H1 (cell line): Measurements from ENCODE around the gene FAM149B1. TPM values are rescaled to one million over a fixed set of nuclear protein-coding genes. Genes with fewer than 3 reads are reported as not detected.

Source experiments
- CTCF ChIA-PET: fragments of 300-600 bp; sonication (Branson Sonifier 250); formaldehyde crosslinking; loops from one replicate; lab custom pipeline; 2021; ENCODE audit not compliant: partially characterized antibody; lab: Charles Lee
- POLR2A ChIA-PET: fragments of 300-600 bp; sonication (Branson Sonifier 250); formaldehyde crosslinking; loops from one replicate; lab custom pipeline; 2021; ENCODE audit warnings: inconsistent platforms; ENCODE audit not compliant: partially characterized antibody; lab: Charles Lee
- DNase-seq, 2 experiments: peaks; one replicate each; pipeline versions ENCODE4 v3.0.0 to v3.0.0-alpha.2; 2010 to 2022; ENCODE audit warnings: low spot score in 2 of 2, low read depth in 1 of 2, mixed read lengths in 1 of 2
- FAIRE-seq: peaks from 2 replicates; lab custom pipeline; 2011; peaks lifted over from hg19 to GRCh38; lab: Jason Lieb, UNC
- H2AFZ ChIP-seq: 2 replicates; pipeline ENCODE4 v1.8.1; 2012; ENCODE audit warnings: low read length, inconsistent platforms
- H2AK5ac ChIP-seq: 2 replicates; pipeline ENCODE4 v1.6.1; 2013; ENCODE audit warnings: low read depth, low read length
- H2BK120ac ChIP-seq: replicated peaks from 2 replicates; pipeline ENCODE3; 2013; ENCODE audit warnings: low read depth, low read length, inconsistent platforms
- H2BK12ac ChIP-seq: 2 replicates; pipeline ENCODE4 v1.6.1; 2013; ENCODE audit warnings: low read depth, low read length
- H2BK15ac ChIP-seq: 2 replicates; pipeline ENCODE4 v1.6.1; 2013; ENCODE audit warnings: low read length
- H2BK20ac ChIP-seq: 2 replicates; pipeline ENCODE4 v1.6.1; 2013; ENCODE audit warnings: low read length
- H2BK5ac ChIP-seq: 2 replicates; pipeline ENCODE4 v1.6.1; 2013; ENCODE audit warnings: low read depth, low read length
- H3K14ac ChIP-seq: 2 replicates; pipeline ENCODE4 v1.6.1; 2013; ENCODE audit warnings: inconsistent platforms; ENCODE audit not compliant: insufficient read length
- H3K18ac ChIP-seq: 2 replicates; pipeline ENCODE4 v1.6.1; 2013; ENCODE audit warnings: low read length; ENCODE audit errors: extremely low read depth
- H3K23ac ChIP-seq: 2 replicates; pipeline ENCODE4 v1.6.1; 2013; ENCODE audit warnings: inconsistent platforms; ENCODE audit not compliant: insufficient read length
- H3K23me2 ChIP-seq: 2 replicates; pipeline ENCODE4 v1.6.1; 2013; ENCODE audit warnings: low read depth, low read length
- H3K27ac ChIP-seq: 2 replicates; pipeline ENCODE4 v1.6.1; 2011; ENCODE audit warnings: low read depth, low read length, inconsistent platforms
- H3K27me3 ChIP-seq, 4 experiments: replicated peaks in 1 of 4; 1 replicate in 1 of 4; 2 replicates in 3 of 4; pipeline versions ENCODE4 v1.6.1 to v1.8.1; 2011 to 2013; ENCODE audit warnings: low read length in 3 of 4, mild to moderate bottlenecking in 3 of 4, inconsistent platforms in 2 of 4, mixed read lengths in 2 of 4, moderate library complexity in 1 of 4; ENCODE audit not compliant: control insufficient read depth in 3 of 4, insufficient read depth in 3 of 4; ENCODE audit errors: extremely low read depth in 1 of 4
- H3K36me3 ChIP-seq, 4 experiments: 2 replicates each; pipeline versions ENCODE4 v1.6.1 to v1.8.1; 2011 to 2013; ENCODE audit warnings: mild to moderate bottlenecking in 4 of 4, low read length in 3 of 4, moderate library complexity in 2 of 4, control low read depth in 1 of 4, inconsistent platforms in 1 of 4; ENCODE audit not compliant: insufficient read depth in 4 of 4, control insufficient read depth in 2 of 4
- H3K4ac ChIP-seq: replicated peaks from 2 replicates; pipeline ENCODE3; 2013; ENCODE audit warnings: low read length, low read depth, mixed read lengths, inconsistent platforms; ENCODE audit not compliant: insufficient read length
- H3K4me1 ChIP-seq, 4 experiments: replicated peaks in 1 of 4; 1 replicate in 1 of 4; 2 replicates in 3 of 4; pipeline versions ENCODE4 v1.6.1 to v1.8.1; 2011 to 2013; ENCODE audit warnings: low read length in 3 of 4, inconsistent platforms in 2 of 4, mixed read lengths in 1 of 4; ENCODE audit not compliant: insufficient read depth in 4 of 4, control insufficient read depth in 3 of 4
- H3K4me2 ChIP-seq, 2 experiments: 2 replicates each; pipeline versions ENCODE4 v1.6.1 to v1.8.1; 2011 to 2013; ENCODE audit warnings: low read depth in 2 of 2, low read length in 2 of 2, control low read depth in 1 of 2, inconsistent platforms in 1 of 2, mild to moderate bottlenecking in 1 of 2; ENCODE audit not compliant: insufficient read depth in 1 of 2
- H3K4me3 ChIP-seq, 4 experiments: fragments of 200-600, 300-600 bp in 1 of 4; sonication (generic), shearing (Covaris generic), sonication (Bioruptor Twin) in 1 of 4; 2 replicates each; pipeline versions ENCODE4 v1.5.1 to v1.8.1; 2011 to 2016; ENCODE audit warnings: low read length in 4 of 4, low read depth in 3 of 4, control low read depth in 2 of 4, inconsistent platforms in 2 of 4, mild to moderate bottlenecking in 2 of 4, mixed read lengths in 1 of 4, moderate library complexity in 1 of 4; ENCODE audit not compliant: insufficient read depth in 2 of 4; ENCODE audit errors: extremely low read depth in 1 of 4
- H3K56ac ChIP-seq: replicated peaks from 2 replicates; pipeline ENCODE3; 2013; ENCODE audit warnings: low read depth, mild to moderate bottlenecking, mixed read lengths, low read length, inconsistent platforms; ENCODE audit not compliant: insufficient read length
- H3K79me1 ChIP-seq: 2 replicates; pipeline ENCODE4 v1.6.1; 2013; ENCODE audit warnings: low read depth, low read length, control low read depth
- H3K79me2 ChIP-seq, 2 experiments: 2 replicates each; pipeline versions ENCODE4 v1.6.1 to v1.8.1; 2012 to 2013; ENCODE audit warnings: low read length in 2 of 2, mild to moderate bottlenecking in 2 of 2, inconsistent platforms in 1 of 2; ENCODE audit not compliant: insufficient read depth in 2 of 2, control insufficient read depth in 1 of 2
- H3K9ac ChIP-seq, 4 experiments: replicated peaks in 1 of 4; 1 replicate in 1 of 4; 2 replicates in 3 of 4; pipeline versions ENCODE4 v1.6.1 to v1.8.1; 2011 to 2013; ENCODE audit warnings: low read depth in 3 of 4, low read length in 3 of 4, control low read depth in 2 of 4, mild to moderate bottlenecking in 2 of 4, moderate library complexity in 2 of 4, inconsistent platforms in 1 of 4; ENCODE audit errors: extremely low read depth in 1 of 4
- H3K9me3 ChIP-seq, 2 experiments: 2 replicates each; pipeline versions ENCODE4 v1.6.1 to v1.8.1; 2012 to 2013; ENCODE audit warnings: mild to moderate bottlenecking in 2 of 2, moderate library complexity in 2 of 2, control low read depth in 1 of 2, inconsistent platforms in 1 of 2, low read depth in 1 of 2, low read length in 1 of 2, mixed read lengths in 1 of 2; ENCODE audit not compliant: insufficient read depth in 2 of 2
- H4K20me1 ChIP-seq, 2 experiments: replicated peaks in 1 of 2; 2 replicates each; pipeline versions ENCODE3 to v1.8.1; 2011 to 2013; ENCODE audit warnings: inconsistent platforms in 2 of 2, low read length in 2 of 2, mild to moderate bottlenecking in 1 of 2; ENCODE audit not compliant: insufficient read depth in 2 of 2, control insufficient read depth in 1 of 2
- H4K5ac ChIP-seq: 2 replicates; pipeline ENCODE4 v1.6.1; 2013; ENCODE audit warnings: low read length, low read depth, mixed read lengths, inconsistent platforms; ENCODE audit not compliant: insufficient read length
- H4K8ac ChIP-seq: 2 replicates; pipeline ENCODE4 v1.8.0; 2013; ENCODE audit warnings: mild to moderate bottlenecking, moderate library complexity, low read length, inconsistent platforms; ENCODE audit not compliant: insufficient read depth; ENCODE audit errors: extremely low read depth
- H4K91ac ChIP-seq: replicated peaks from 2 replicates; pipeline ENCODE3; 2013; ENCODE audit warnings: low read length, mixed read lengths, inconsistent platforms; ENCODE audit not compliant: insufficient read length
- JUND ChIP-seq: IDR thresholded peaks from 2 replicates; pipeline ENCODE4 v1.6.1; 2011; ENCODE audit warnings: mild to moderate bottlenecking, improper control_type of control experiment, low read length
- MAFK ChIP-seq: IDR thresholded peaks from 2 replicates; pipeline ENCODE4 v1.6.1; 2012; ENCODE audit warnings: low read depth, mild to moderate bottlenecking, improper control_type of control experiment, low read length
- POLR2A ChIP-seq, 2 experiments: IDR thresholded peaks; 1 replicate in 1 of 2; 2 replicates in 1 of 2; pipeline ENCODE4 v1.6.1; 2011; ENCODE audit warnings: low read depth in 2 of 2, low read length in 2 of 2, mild to moderate bottlenecking in 2 of 2; ENCODE audit errors: control extremely low read depth in 1 of 2
- POLR2AphosphoS5 ChIP-seq: IDR thresholded peaks from 2 replicates; pipeline ENCODE4 v1.6.1; 2011; ENCODE audit warnings: low read depth, low read length
- SAP30 ChIP-seq: fragments of 300-600 bp; sonication (generic); IDR thresholded peaks from 2 replicates; pipeline ENCODE4 v1.7.1; 2012; ENCODE audit warnings: low read length, moderate library complexity, mild to moderate bottlenecking, inconsistent platforms; ENCODE audit not compliant: insufficient read depth, insufficient replicate concordance
- SRF ChIP-seq: IDR thresholded peaks from 2 replicates; pipeline ENCODE4 v1.6.1; 2011; ENCODE audit warnings: mild to moderate bottlenecking, low read depth, low read length, moderate library complexity
- TBP ChIP-seq: IDR thresholded peaks from 2 replicates; pipeline ENCODE4 v1.6.1; 2011; ENCODE audit warnings: low read depth, low read length, improper control_type of control experiment
- ZNF274 ChIP-seq: IDR thresholded peaks from 2 replicates; pipeline ENCODE4 v1.7.0; 2012; ENCODE audit warnings: low read length, borderline replicate concordance; ENCODE audit errors: extremely low read depth
- WGBS, 2 experiments: shearing (Covaris generic) in 1 of 2; methylation state at CpG; one replicate each; pipeline versions ENCODE4 v1.1.6 to v1.1.7; 2013 to 2015; ENCODE audit warnings: low lambda C conversion rate in 2 of 2, mixed read lengths in 2 of 2, inconsistent platforms in 1 of 2, low coverage in 1 of 2, missing lambda C conversion rate in 1 of 2; ENCODE audit not compliant: insufficient replicate concordance in 2 of 2, insufficient coverage in 1 of 2, insufficient read length in 1 of 2; ENCODE audit errors: extremely low coverage in 1 of 2, missing lambda C conversion rate in 1 of 2; 5-methylcytosine and 5-hydroxymethylcytosine counted together
- polyA plus RNA-seq, 7 experiments: library from polyadenylated mRNA; depleted of rRNA in 3 of 7; stranded (reverse) in 5 of 7; unstranded in 2 of 7; fragments of >200 nt in 5 of 7; fragments of 200-250 nt in 2 of 7; gene quantifications; 1 replicate in 5 of 7; 2 replicates in 1 of 7; 4 replicates in 1 of 7; pipeline versions ENCODE4 v1.2.1 to v1.2.3, GENCODE V29; 2011 to 2013; ENCODE audit warnings: missing spikeins in 2 of 7, mixed read lengths in 2 of 7
- total RNA-seq: library from RNA; stranded (reverse); fragmentation: NEBNext Ultra II Directional; extraction: Animal tissue kit (Norgen Biotek cat#: 25700); gene quantifications from 2 replicates; pipeline ENCODE4 v1.2.1, GENCODE V29; 2021
- TF ChIP-seq, protein P1 (sequence below): IDR thresholded peaks from 2 replicates; pipeline ENCODE4 v1.6.1; 2011; ENCODE audit warnings: low read depth, mild to moderate bottlenecking, low read length; ENCODE audit not compliant: insufficient read depth

The FAM149B1 gene
- total and polyA plus RNA-seq, 2 of the 8 experiments (the other 6 are each of a cell fraction or from before 2014, with no cell fraction given), result 16.8 to 21.9 TPM

DNA sequence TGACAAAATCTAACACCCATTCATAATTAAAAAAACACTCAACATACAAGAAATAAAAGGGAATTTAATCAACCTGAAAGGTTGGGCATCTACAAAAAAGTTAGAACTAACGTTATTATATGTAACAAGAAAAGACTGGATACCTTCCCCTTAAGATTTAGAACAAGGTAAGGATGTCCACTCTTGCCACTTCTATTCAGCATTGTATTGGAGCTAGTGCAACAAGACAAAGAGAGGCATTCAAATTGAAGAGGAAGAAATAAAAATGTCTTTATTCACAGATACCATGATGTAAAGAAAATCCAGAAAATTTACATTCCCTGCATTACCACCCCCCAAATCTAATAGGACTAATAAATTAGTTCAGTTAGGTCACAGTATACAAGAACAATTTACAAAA is 18.3 kb downstream of the FAM149B1 start:
- H3K23me2 ChIP-seq, result no peaks in the 10 kb centered on the region
- H3K18ac ChIP-seq, result no peak overlapping the region
- H4K8ac ChIP-seq, result no peak overlapping the region
- H2BK12ac ChIP-seq, result no peak overlapping the region
- no peaks in the 10 kb centered on the region for H3K9me3 ChIP-seq
- no peak overlapping the region for H2BK5ac ChIP-seq
- H4K20me1 ChIP-seq, result no peaks in the 10 kb centered on the region
- no peak overlapping the region for H3K14ac ChIP-seq
- DNase-seq (no peak), FAIRE-seq (no peak)
- no peak overlapping the region for H3K9ac ChIP-seq
- H3K4me2 ChIP-seq, result no peak overlapping the region
- no peak overlapping the region for H2BK120ac ChIP-seq
- TF ChIP-seq POLR2A (IDR thresholded peaks at IDR 0.05; ENCODE audit: control extremely low read depth in 1 of 2, low read depth in 2 of 2, low read length in 2 of 2) (no peak), SRF (no peak), ZNF274 (no peak), SAP30 (no peak), TBP (no peak), JUND (no peak), POLR2AphosphoS5 (no peak), MAFK (no peak)
- TF ChIP-seq, protein P1, sequence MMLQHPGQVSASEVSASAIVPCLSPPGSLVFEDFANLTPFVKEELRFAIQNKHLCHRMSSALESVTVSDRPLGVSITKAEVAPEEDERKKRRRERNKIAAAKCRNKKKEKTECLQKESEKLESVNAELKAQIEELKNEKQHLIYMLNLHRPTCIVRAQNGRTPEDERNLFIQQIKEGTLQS, result no peak
- no peak overlapping the region for H4K91ac ChIP-seq
- H3K56ac ChIP-seq, result no peak overlapping the region
- ChIA-PET POLR2A (no interaction called here), CTCF (no interaction called here)
- no peak overlapping the region for H3K23ac ChIP-seq
- H3K36me3 ChIP-seq, result peaks cover 0 to 3% (median 0%) of the 10 kb centered on the region in 4 experiments; a peak in 1 of 8 replicates
- H3K4me1 ChIP-seq, result no peaks in the 10 kb centered on the region
- H3K27ac ChIP-seq, result no peak overlapping the region
- no peaks in the 10 kb centered on the region for H3K79me2 ChIP-seq
- WGBS, 2 experiments, result 85% methylated on average over 1 of the region's 1 CpG; no CpG with 5 or more reads in 1 of the 2 experiments
- no peaks in the 10 kb centered on the region for H3K27me3 ChIP-seq
- H2BK15ac ChIP-seq, result no peak overlapping the region
- H2AFZ ChIP-seq, result no peak overlapping the region
- H4K5ac ChIP-seq, result no peak overlapping the region
- no peak overlapping the region for H2AK5ac ChIP-seq
- H3K79me1 ChIP-seq, result no peaks in the 10 kb centered on the region
- H3K4ac ChIP-seq, result no peak overlapping the region
- no peak overlapping the region for H2BK20ac ChIP-seq
- no peak overlapping the region for H3K4me3 ChIP-seq
